Liver (tissue), 9 donors: Measurements from ENCODE around the gene CREB5. TPM values are rescaled to one million over a fixed set of nuclear protein-coding genes. Genes with fewer than 3 reads are reported as not detected.

Experiments used
- DNase-seq: peaks from one replicate; pipeline ENCODE4 v3.0.0-alpha.2; 2017; ENCODE audit warnings: low spot score
- H3K27ac ChIP-seq, 2 donors: one replicate each; pipeline ENCODE4 v1.7.0; 2013; ENCODE audit warnings: inconsistent platforms in 2 of 2, low read length in 2 of 2, control low read depth in 1 of 2, low read depth in 1 of 2, mild to moderate bottlenecking in 1 of 2
- H3K27me3 ChIP-seq, 4 donors: one replicate each; pipeline versions ENCODE4 v1.6.1 to v1.7.0; 2013; ENCODE audit warnings: low read length in 3 of 4, inconsistent platforms in 1 of 4, mild to moderate bottlenecking in 1 of 4, moderate library complexity in 1 of 4; ENCODE audit not compliant: control insufficient read depth in 4 of 4, insufficient read depth in 4 of 4
- H3K36me3 ChIP-seq, 4 donors: one replicate each; pipeline versions ENCODE4 v1.6.1 to v1.7.0; 2013; ENCODE audit warnings: low read length in 3 of 4, mild to moderate bottlenecking in 3 of 4, low read depth in 1 of 4, moderate library complexity in 1 of 4; ENCODE audit not compliant: control insufficient read depth in 4 of 4, insufficient read depth in 3 of 4
- H3K4me1 ChIP-seq, 4 donors: one replicate each; pipeline versions ENCODE4 v1.6.1 to v1.7.0; 2013; ENCODE audit warnings: low read length in 3 of 4, mild to moderate bottlenecking in 3 of 4, moderate library complexity in 1 of 4; ENCODE audit not compliant: control insufficient read depth in 4 of 4, insufficient read depth in 4 of 4
- H3K4me3 ChIP-seq, 3 donors: one replicate each; pipeline versions ENCODE4 v1.6.1 to v1.7.0; 2013; ENCODE audit warnings: low read length in 3 of 3, control low read depth in 1 of 3, low read depth in 1 of 3, mild to moderate bottlenecking in 1 of 3
- H3K9ac ChIP-seq, 2 donors: one replicate each; pipeline ENCODE4 v1.7.0; 2013; ENCODE audit warnings: low read length in 2 of 2, mild to moderate bottlenecking in 2 of 2, moderate library complexity in 2 of 2, control low read depth in 1 of 2, low read depth in 1 of 2
- H3K9me3 ChIP-seq, 4 donors: one replicate each; pipeline versions ENCODE4 v1.6.1 to v1.7.0; 2013; ENCODE audit warnings: low read length in 3 of 4; ENCODE audit not compliant: control insufficient read depth in 4 of 4
- ATF3 ChIP-seq: IDR thresholded peaks from 2 replicates; pipeline ENCODE4 v1.6.1; 2016; ENCODE audit warnings: antibody characterized with exemption
- EGR1 ChIP-seq, 2 donors: IDR thresholded peaks; 2 replicates each; pipeline ENCODE4 v1.6.1; 2016 to 2018; ENCODE audit warnings: antibody characterized with exemption in 2 of 2, low read depth in 2 of 2
- FOXA1 ChIP-seq: IDR thresholded peaks from 2 replicates; pipeline ENCODE4 v1.6.1; 2016; ENCODE audit warnings: antibody characterized with exemption
- FOXA2 ChIP-seq: IDR thresholded peaks from 2 replicates; pipeline ENCODE4 v1.6.1; 2016; ENCODE audit warnings: antibody characterized with exemption
- GABPA ChIP-seq, 2 donors: IDR thresholded peaks in 1 of 2; conservative IDR thresholded peaks in 1 of 2; 2 replicates each; pipeline ENCODE4 v1.6.1; 2016; ENCODE audit warnings: antibody characterized with exemption in 2 of 2, mild to moderate bottlenecking in 1 of 2, moderate library complexity in 1 of 2
- HNF4A ChIP-seq, 2 donors: conservative IDR thresholded peaks; 2 replicates each; pipeline ENCODE4 v1.6.1; 2016; ENCODE audit warnings: antibody characterized with exemption in 2 of 2, mild to moderate bottlenecking in 2 of 2
- HNF4G ChIP-seq: IDR thresholded peaks from 2 replicates; pipeline ENCODE4 v1.6.1; 2016; ENCODE audit warnings: antibody characterized with exemption
- JUND ChIP-seq, 2 donors: IDR thresholded peaks; 2 replicates each; pipeline ENCODE4 v1.6.1; 2016; ENCODE audit warnings: antibody characterized with exemption in 2 of 2
- MAX ChIP-seq: IDR thresholded peaks from 2 replicates; pipeline ENCODE4 v1.6.1; 2016; ENCODE audit warnings: antibody characterized with exemption
- NR2F2 ChIP-seq: IDR thresholded peaks from 2 replicates; pipeline ENCODE4 v1.6.1; 2016; ENCODE audit warnings: antibody characterized with exemption
- RAD21 ChIP-seq, 2 donors: IDR thresholded peaks; 2 replicates each; pipeline ENCODE4 v1.6.1; 2016; ENCODE audit warnings: antibody characterized with exemption in 2 of 2, mild to moderate bottlenecking in 2 of 2
- REST ChIP-seq: IDR thresholded peaks from 2 replicates; pipeline ENCODE4 v1.6.1; 2016; ENCODE audit warnings: antibody characterized with exemption, mild to moderate bottlenecking
- RXRA ChIP-seq, 2 donors: IDR thresholded peaks; 2 replicates each; pipeline ENCODE4 v1.6.1; 2017 to 2018; ENCODE audit warnings: antibody characterized with exemption in 2 of 2, mild to moderate bottlenecking in 1 of 2
- SP1 ChIP-seq: IDR thresholded peaks from 2 replicates; pipeline ENCODE4 v1.6.1; 2018; ENCODE audit warnings: antibody characterized with exemption, mild to moderate bottlenecking
- TAF1 ChIP-seq: conservative IDR thresholded peaks from 2 replicates; pipeline ENCODE4 v1.6.1; 2016; ENCODE audit warnings: antibody characterized with exemption, mild to moderate bottlenecking
- YY1 ChIP-seq: IDR thresholded peaks from 2 replicates; pipeline ENCODE4 v1.6.1; 2016; ENCODE audit warnings: antibody characterized with exemption, mild to moderate bottlenecking
- ZBTB33 ChIP-seq: IDR thresholded peaks from 2 replicates; pipeline ENCODE4 v1.6.1; 2016; ENCODE audit warnings: antibody characterized with exemption
- WGBS: extraction: QIAGEN DNeasy Blood & Tissue Kit; methylation state at CpG from one replicate; pipeline ENCODE4 v1.1.7; 2013; 5-methylcytosine and 5-hydroxymethylcytosine counted together
- polyA plus RNA-seq, 2 donors: library from polyadenylated mRNA; stranded (reverse) in 1 of 2; unstranded in 1 of 2; fragments of 200-250 nt in 1 of 2; fragments of >200 nt in 1 of 2; fragmentation: Nextera tagmentation in 1 of 2; extraction: Ambion mirVana in 1 of 2; gene quantifications; one replicate each; pipeline versions ENCODE4 v1.2.1 to v1.2.3, GENCODE V29; 2013 to 2015
- total RNA-seq, 2 donors: library from RNA; depleted of rRNA; stranded (reverse); fragments of >200 nt; gene quantifications; one replicate each; pipeline ENCODE4 v1.2.3, GENCODE V29; 2014
- TF ChIP-seq, protein P1 (sequence below): fragments of 150-350 bp; IDR thresholded peaks from 2 replicates; pipeline ENCODE4 v1.5.1; 2017; ENCODE audit warnings: improper control_type of control experiment, low read depth, low read length; ENCODE audit not compliant: missing input control
- donor health status: healthy.
- donor health status: healthy.
- donor health status: healthy.
- donor health status: healthy.
- donor health status: healthy.

The CREB5 gene
- total and polyA plus RNA-seq, 4 donors, result 0.25 to 0.92 (median 0.67) TPM

- H3K4me1 ChIP-seq, result peaks cover 0 to 2% (median 0%) of the 10 kb centered on the region in 4 donors
- no peaks in the 10 kb centered on the region for H3K27me3 ChIP-seq
- H3K9me3 ChIP-seq, result no peaks in the 10 kb centered on the region
- H3K4me3 ChIP-seq, result no peak overlapping the region
- H3K27ac ChIP-seq, result no peak overlapping the region
- no peak for DNase-seq
- H3K36me3 ChIP-seq, result no peaks in the 10 kb centered on the region
- no peak overlapping the region for H3K9ac ChIP-seq
- TF ChIP-seq, protein P1, sequence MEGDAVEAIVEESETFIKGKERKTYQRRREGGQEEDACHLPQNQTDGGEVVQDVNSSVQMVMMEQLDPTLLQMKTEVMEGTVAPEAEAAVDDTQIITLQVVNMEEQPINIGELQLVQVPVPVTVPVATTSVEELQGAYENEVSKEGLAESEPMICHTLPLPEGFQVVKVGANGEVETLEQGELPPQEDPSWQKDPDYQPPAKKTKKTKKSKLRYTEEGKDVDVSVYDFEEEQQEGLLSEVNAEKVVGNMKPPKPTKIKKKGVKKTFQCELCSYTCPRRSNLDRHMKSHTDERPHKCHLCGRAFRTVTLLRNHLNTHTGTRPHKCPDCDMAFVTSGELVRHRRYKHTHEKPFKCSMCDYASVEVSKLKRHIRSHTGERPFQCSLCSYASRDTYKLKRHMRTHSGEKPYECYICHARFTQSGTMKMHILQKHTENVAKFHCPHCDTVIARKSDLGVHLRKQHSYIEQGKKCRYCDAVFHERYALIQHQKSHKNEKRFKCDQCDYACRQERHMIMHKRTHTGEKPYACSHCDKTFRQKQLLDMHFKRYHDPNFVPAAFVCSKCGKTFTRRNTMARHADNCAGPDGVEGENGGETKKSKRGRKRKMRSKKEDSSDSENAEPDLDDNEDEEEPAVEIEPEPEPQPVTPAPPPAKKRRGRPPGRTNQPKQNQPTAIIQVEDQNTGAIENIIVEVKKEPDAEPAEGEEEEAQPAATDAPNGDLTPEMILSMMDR, result no peak
- TF ChIP-seq ATF3 (no peak), RAD21 (IDR thresholded peaks at IDR 0.05) (no peak), FOXA1 (no peak), MAX (no peak), HNF4G (no peak), ZBTB33 (no peak), YY1 (no peak), SP1 (no peak), TAF1 (no peak), RXRA (IDR thresholded peaks at IDR 0.05) (no peak), EGR1 (IDR thresholded peaks at IDR 0.05; ENCODE audit: low read depth in 2 of 2) (no peak), REST (no peak), JUND (IDR thresholded peaks at IDR 0.05) (no peak), HNF4A (conservative IDR thresholded peaks at IDR 0.05) (no peak), GABPA (IDR thresholded peaks at IDR 0.05 in 1 of 2, conservative IDR thresholded peaks at IDR 0.05 in 1 of 2) (no peak), FOXA2 (no peak), NR2F2 (no peak)
- WGBS, result 87% methylated on average over 5 of the region's 5 CpGs
Measured at GRCh38 chr7:28681693-28682310, 269.5 kb downstream of the CREB5 start.
